ENCODE results near the gene P2RX5. TPM values are rescaled to one million over a fixed set of nuclear protein-coding genes. Genes with fewer than 3 reads are reported as not detected.

The P2RX5 gene
- total and polyA plus RNA-seq, 10 of the 15 experiments (the other 5 are each of a cell fraction or from before 2014, with no cell fraction given), result 6.9 to 28.8 (median 19.5) TPM

- TF ChIP-seq CREB1 (IDR thresholded peaks at IDR 0.05; ENCODE audit: low read depth) (no peak), TCF3 (IDR thresholded peaks at IDR 0.05; ENCODE audit: borderline replicate concordance, insufficient read depth, low read depth, low read length) (no peak)
Measured at GRCh38 chr17:3719265-3719664, 23.3 kb upstream of the P2RX5 start (continued).

GRCh38 chr17:3718201-3718600, 22.2 kb upstream of the P2RX5 start:
- H3K9me3 ChIP-seq (replicated peaks; ENCODE audit: control insufficient read depth, insufficient read depth, low read length), result no peaks in the 10 kb centered on the region
- no peaks in the 10 kb centered on the region for H4K20me1 ChIP-seq (ENCODE audit: control insufficient read depth, insufficient read depth)
- 97% methylated on average over 4 of the region's 4 CpGs for WGBS (ENCODE audit: insufficient coverage, insufficient replicate concordance, low lambda C conversion rate, missing lambda C conversion rate)
- in situ Hi-C loops (cut with MboI) (loop anchor here (25.0 kb wide), 1 partner anchor 1494 kb away; no protein-coding TSS in a partner anchor), intact Hi-C loops (cut with micrococcal nuclease; ENCODE audit: unreplicated experiment) (no loop called here)
- H3K27me3 ChIP-seq (replicated peaks in 1 of 2; ENCODE audit: control insufficient read depth in 2 of 2, insufficient read depth in 2 of 2, low read length in 1 of 2), result no peaks in the 10 kb centered on the region
- no peak for DNase-seq (ENCODE audit: low read depth, low spot score)
- no peak overlapping the region for H3K4me3 ChIP-seq
- ChIA-PET CTCF (interaction anchor here (1.4 kb wide), 1 partner anchor 11 kb away, joined by 3 read pairs; no protein-coding TSS in a partner anchor), SMC1A (ENCODE audit: uncharacterized antibody, unreplicated experiment) (no interaction called here), RAD21 (ENCODE audit: unreplicated experiment) (interaction anchor here (0.6 to 1.1 kb wide), 2 partner anchors 17 to 103 kb away, joined by 3 to 4 read pairs; no protein-coding TSS in a partner anchor), POLR2A (interaction anchor here (0.6 kb wide), 1 partner anchor 892 kb away, joined by 5 read pairs; no protein-coding TSS in a partner anchor)
- H3K4me1 ChIP-seq (ENCODE audit: control insufficient read depth, insufficient read depth, low read length), result peaks cover 16% of the 10 kb centered on the region
- no peak for FAIRE-seq
- TF ChIP-seq RAD51 (IDR thresholded peaks at IDR 0.05) (no peak), EGR1 (IDR thresholded peaks at IDR 0.05; ENCODE audit: borderline replicate concordance in 1 of 2, low read depth in 2 of 2, low read length in 2 of 2) (no peak), ZNF274 (IDR thresholded peaks at IDR 0.05; ENCODE audit: insufficient read depth, insufficient read length) (no peak), TARDBP (IDR thresholded peaks at IDR 0.05; ENCODE audit: borderline replicate concordance) (no peak), HSF1 (IDR thresholded peaks at IDR 0.05; ENCODE audit: low read depth, low read length) (no peak), SRF (IDR thresholded peaks at IDR 0.05; ENCODE audit: low read depth in 2 of 2, low read length in 2 of 2) (no peak), POLR2AphosphoS5 (IDR thresholded peaks at IDR 0.05; ENCODE audit: low read length) (no peak), CBX5 (IDR thresholded peaks at IDR 0.05; ENCODE audit: low read depth) (no peak), ZNF592 (IDR thresholded peaks at IDR 0.05) (no peak), GATAD2B (conservative IDR thresholded peaks at IDR 0.05; ENCODE audit: low read depth) (no peak)
- BruUV-seq (replicated peaks), result no TSS peak
- peaks cover 0 to 22% of the 10 kb centered on the region in 2 experiments; a peak in 2 of 4 replicates for H3K36me3 ChIP-seq (ENCODE audit: control insufficient read depth in 2 of 2, insufficient read depth in 2 of 2, low read length in 1 of 2)
- ATAC-seq, result no peak
- H3K9ac ChIP-seq (ENCODE audit: control insufficient read depth, insufficient read depth, low read length), result no peak overlapping the region
- no peak overlapping the region for H3K27ac ChIP-seq (ENCODE audit: control insufficient read depth, insufficient read depth)
- peaks cover 8% of the 10 kb centered on the region for H3K79me2 ChIP-seq (ENCODE audit: control insufficient read depth, insufficient read depth, low read length)
- no peak overlapping the region for H3K4me2 ChIP-seq (ENCODE audit: control insufficient read depth, insufficient read depth)
- no peak overlapping the region for H2AFZ ChIP-seq (ENCODE audit: control insufficient read depth, low read depth, low read length)
